Measurements from ENCODE around the gene TMEM184A.

TMEM184A gene

GRCh38 chr7:1535701-1536454 is 20.1 kb downstream of the TMEM184A start:
- no peaks in the 10 kb centered on the region for H3K79me1 ChIP-seq (ENCODE audit: low read length)
- no peak overlapping the region for H3K27ac ChIP-seq (ENCODE audit: low read depth, low read length)
- H3K4ac ChIP-seq (ENCODE audit: low read depth, low read length) = no peak overlapping the region
- H3K79me2 ChIP-seq (ENCODE audit: control insufficient read depth, insufficient read depth, low read length) = peaks cover 9% of the 10 kb centered on the region
- no peak overlapping the region for H4K8ac ChIP-seq (ENCODE audit: low read depth, low read length)
- H2BK15ac ChIP-seq (replicated peaks; ENCODE audit: low read depth) = no peak overlapping the region
- H3K18ac ChIP-seq (ENCODE audit: low read length) = no peak overlapping the region
- H2BK5ac ChIP-seq (ENCODE audit: low read length) = no peak overlapping the region
- H2AK5ac ChIP-seq (ENCODE audit: low read length) = no peak overlapping the region
- H3K56ac ChIP-seq (ENCODE audit: low read length) = peak overlapping the region; percentile 5
- WGBS (ENCODE audit: extremely low coverage, insufficient coverage, low lambda C conversion rate) = no CpG with 5 or more reads among the region's 42 CpGs
- H3K4me1 ChIP-seq (ENCODE audit: control insufficient read depth, low read depth, low read length) = peaks cover 5% of the 10 kb centered on the region
- H4K5ac ChIP-seq (ENCODE audit: low read length) = no peak overlapping the region
- H3K4me2 ChIP-seq (ENCODE audit: low read length) = no peak overlapping the region
- no peak overlapping the region for H3K23ac ChIP-seq (ENCODE audit: low read length)
- H3K4me3 ChIP-seq (ENCODE audit: low read length) = no peak overlapping the region
- DNase-seq = no peak
- H3K36me3 ChIP-seq (ENCODE audit: control insufficient read depth, insufficient read depth, low read length) = no peaks in the 10 kb centered on the region
- no peak overlapping the region for H3K9ac ChIP-seq (ENCODE audit: low read length)
- H3K27me3 ChIP-seq (ENCODE audit: insufficient read depth, low read length, poor library complexity) = no peaks in the 10 kb centered on the region
- H2BK120ac ChIP-seq (ENCODE audit: low read depth, low read length) = no peak overlapping the region

DNA sequence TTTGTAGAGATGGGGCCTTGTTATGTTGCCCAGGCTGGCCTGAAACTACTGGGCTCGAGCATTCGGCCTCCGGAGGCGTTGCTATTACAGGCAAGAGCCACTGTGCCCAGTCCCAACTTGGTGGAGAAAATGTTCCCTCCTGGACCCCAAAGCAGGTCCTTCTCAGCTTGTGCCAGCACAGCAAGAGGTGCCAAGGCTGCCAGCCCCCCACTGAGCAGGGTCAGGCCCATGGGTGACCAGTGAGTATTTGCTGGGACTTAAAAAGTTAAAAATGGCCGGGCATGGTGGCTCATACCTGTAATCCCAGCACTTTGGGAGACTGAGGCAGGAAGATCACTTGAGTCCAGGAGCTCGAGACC is 20.9 kb downstream of the TMEM184A start:
- Histone ChIP-seq H3K27ac (ENCODE audit: low read depth, low read length) (no peak overlapping the region), H3K23ac (ENCODE audit: low read length) (no peak overlapping the region), H4K8ac (ENCODE audit: low read depth, low read length) (no peak overlapping the region), H3K9ac (ENCODE audit: low read length) (no peak overlapping the region), H2BK5ac (ENCODE audit: low read length) (no peak overlapping the region), H3K18ac (ENCODE audit: low read length) (no peak overlapping the region), H2BK15ac (replicated peaks; ENCODE audit: low read depth) (no peak overlapping the region), H3K4ac (ENCODE audit: low read depth, low read length) (no peak overlapping the region), H4K5ac (ENCODE audit: low read length) (no peak overlapping the region), H3K79me1 (ENCODE audit: low read length) (no peaks in the 10 kb centered on the region), H3K36me3 (ENCODE audit: control insufficient read depth, insufficient read depth, low read length) (no peaks in the 10 kb centered on the region), H2BK120ac (ENCODE audit: low read depth, low read length) (no peak overlapping the region), H3K79me2 (ENCODE audit: control insufficient read depth, insufficient read depth, low read length) (peaks cover 9% of the 10 kb centered on the region), H2AK5ac (ENCODE audit: low read length) (no peak overlapping the region), H3K4me3 (ENCODE audit: low read length) (no peak overlapping the region), H3K4me1 (ENCODE audit: control insufficient read depth, low read depth, low read length) (peaks cover 5% of the 10 kb centered on the region), H3K27me3 (ENCODE audit: insufficient read depth, low read length, poor library complexity) (no peaks in the 10 kb centered on the region), H3K4me2 (ENCODE audit: low read length) (no peak overlapping the region), H3K56ac (ENCODE audit: low read length) (no peak overlapping the region)
- no peak for DNase-seq
- WGBS (ENCODE audit: extremely low coverage, insufficient coverage, low lambda C conversion rate) = no CpG with 5 or more reads among the region's 6 CpGs

- no peak overlapping the region for H2BK120ac ChIP-seq (ENCODE audit: low read depth, low read length)
- H3K27ac ChIP-seq (ENCODE audit: low read depth, low read length) = no peak overlapping the region
- no peaks in the 10 kb centered on the region for H3K79me1 ChIP-seq (ENCODE audit: low read length)
- no peak overlapping the region for H3K4me3 ChIP-seq (ENCODE audit: low read length)
- no peak overlapping the region for H3K9ac ChIP-seq (ENCODE audit: low read length)
- no peak overlapping the region for H2AK5ac ChIP-seq (ENCODE audit: low read length)
- H3K56ac ChIP-seq (ENCODE audit: low read length) = no peak overlapping the region
- H2BK5ac ChIP-seq (ENCODE audit: low read length) = no peak overlapping the region
- peaks cover 5% of the 10 kb centered on the region for H3K4me1 ChIP-seq (ENCODE audit: control insufficient read depth, low read depth, low read length)
- peaks cover 9% of the 10 kb centered on the region for H3K79me2 ChIP-seq (ENCODE audit: control insufficient read depth, insufficient read depth, low read length)
- H4K5ac ChIP-seq (ENCODE audit: low read length) = no peak overlapping the region
- no peak overlapping the region for H3K4ac ChIP-seq (ENCODE audit: low read depth, low read length)
- DNase-seq = no peak
- H3K18ac ChIP-seq (ENCODE audit: low read length) = no peak overlapping the region
- no CpG with 5 or more reads among the region's 30 CpGs for WGBS (ENCODE audit: extremely low coverage, insufficient coverage, low lambda C conversion rate)
- no peak overlapping the region for H4K8ac ChIP-seq (ENCODE audit: low read depth, low read length)
- H3K23ac ChIP-seq (ENCODE audit: low read length) = no peak overlapping the region
- H3K4me2 ChIP-seq (ENCODE audit: low read length) = no peak overlapping the region
- no peak overlapping the region for H2BK15ac ChIP-seq (replicated peaks; ENCODE audit: low read depth)
- H3K27me3 ChIP-seq (ENCODE audit: insufficient read depth, low read length, poor library complexity) = no peaks in the 10 kb centered on the region
- H3K36me3 ChIP-seq (ENCODE audit: control insufficient read depth, insufficient read depth, low read length) = no peaks in the 10 kb centered on the region
Measured at GRCh38 chr7:1534330-1535099, 21.5 kb downstream of the TMEM184A start.

DNA sequence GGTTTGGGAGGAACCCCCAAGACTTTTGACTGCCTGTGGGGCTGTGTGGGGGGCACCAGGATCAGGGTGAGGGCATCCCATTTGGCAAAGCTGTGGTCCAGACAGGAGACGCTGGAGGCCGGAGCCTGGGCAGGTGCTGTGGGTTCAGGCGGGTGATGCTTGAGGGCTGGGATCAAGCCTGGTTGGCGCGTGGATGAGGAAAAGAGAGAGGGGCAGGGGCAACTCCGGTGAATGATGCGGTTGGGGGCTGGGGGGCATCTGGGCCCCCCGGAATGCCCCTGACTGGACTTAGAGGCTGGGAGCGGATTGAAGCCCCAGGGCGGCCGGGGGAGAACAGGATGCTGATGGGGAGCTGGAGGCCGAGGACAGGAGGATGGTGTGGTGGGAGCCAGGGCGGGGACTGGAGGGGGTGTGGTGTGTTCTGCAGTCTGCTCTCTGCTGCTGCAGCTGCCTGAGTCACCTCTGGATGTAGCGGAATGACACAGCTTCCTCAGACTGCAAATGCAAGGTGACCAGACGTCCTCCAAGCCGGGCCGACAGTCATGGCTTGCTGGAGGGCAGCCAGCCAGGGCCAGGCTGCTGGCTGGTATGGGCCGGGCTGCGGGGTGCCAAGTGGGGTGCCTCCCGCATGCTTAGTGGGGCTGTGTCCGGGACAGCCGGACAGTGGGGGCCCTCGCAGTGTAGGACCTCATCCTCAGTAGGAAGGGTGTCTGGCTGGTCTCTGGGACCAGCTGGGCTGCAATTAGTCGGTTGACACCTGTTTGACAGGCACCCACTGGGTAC is 22.3 kb downstream of the TMEM184A start:
- Histone ChIP-seq H3K27me3 (ENCODE audit: insufficient read depth, low read length, poor library complexity) (no peaks in the 10 kb centered on the region), H3K56ac (ENCODE audit: low read length) (no peak overlapping the region), H3K9ac (ENCODE audit: low read length) (no peak overlapping the region), H3K4me1 (ENCODE audit: control insufficient read depth, low read depth, low read length) (peaks cover 5% of the 10 kb centered on the region), H3K36me3 (ENCODE audit: control insufficient read depth, insufficient read depth, low read length) (no peaks in the 10 kb centered on the region), H3K4ac (ENCODE audit: low read depth, low read length) (no peak overlapping the region), H3K79me1 (ENCODE audit: low read length) (no peaks in the 10 kb centered on the region), H3K18ac (ENCODE audit: low read length) (no peak overlapping the region), H3K4me2 (ENCODE audit: low read length) (no peak overlapping the region), H4K8ac (ENCODE audit: low read depth, low read length) (no peak overlapping the region), H3K79me2 (ENCODE audit: control insufficient read depth, insufficient read depth, low read length) (peaks cover 9% of the 10 kb centered on the region), H2BK5ac (ENCODE audit: low read length) (no peak overlapping the region), H4K5ac (ENCODE audit: low read length) (no peak overlapping the region), H3K23ac (ENCODE audit: low read length) (no peak overlapping the region), H2AK5ac (ENCODE audit: low read length) (no peak overlapping the region), H3K27ac (ENCODE audit: low read depth, low read length) (no peak overlapping the region), H2BK15ac (replicated peaks; ENCODE audit: low read depth) (no peak overlapping the region), H2BK120ac (ENCODE audit: low read depth, low read length) (no peak overlapping the region), H3K4me3 (ENCODE audit: low read length) (no peak overlapping the region)
- DNase-seq = peak; percentile 83
- WGBS (ENCODE audit: extremely low coverage, insufficient coverage, low lambda C conversion rate) = no CpG with 5 or more reads among the region's 24 CpGs

- Histone ChIP-seq H3K27ac (ENCODE audit: low read depth, low read length) (no peak overlapping the region), H2AK5ac (ENCODE audit: low read length) (no peak overlapping the region), H3K56ac (ENCODE audit: low read length) (peak overlapping the region; percentile 46), H3K18ac (ENCODE audit: low read length) (no peak overlapping the region), H3K9ac (ENCODE audit: low read length) (no peak overlapping the region), H3K23ac (ENCODE audit: low read length) (no peak overlapping the region), H3K79me2 (ENCODE audit: control insufficient read depth, insufficient read depth, low read length) (peaks cover 9% of the 10 kb centered on the region), H3K4ac (ENCODE audit: low read depth, low read length) (no peak overlapping the region), H3K4me1 (ENCODE audit: control insufficient read depth, low read depth, low read length) (peaks cover 5% of the 10 kb centered on the region), H3K4me2 (ENCODE audit: low read length) (no peak overlapping the region), H3K27me3 (ENCODE audit: insufficient read depth, low read length, poor library complexity) (no peaks in the 10 kb centered on the region), H2BK5ac (ENCODE audit: low read length) (no peak overlapping the region), H3K79me1 (ENCODE audit: low read length) (no peaks in the 10 kb centered on the region), H3K36me3 (ENCODE audit: control insufficient read depth, insufficient read depth, low read length) (no peaks in the 10 kb centered on the region), H3K4me3 (ENCODE audit: low read length) (no peak overlapping the region), H4K8ac (ENCODE audit: low read depth, low read length) (no peak overlapping the region), H2BK15ac (replicated peaks; ENCODE audit: low read depth) (no peak overlapping the region), H2BK120ac (ENCODE audit: low read depth, low read length) (no peak overlapping the region), H4K5ac (ENCODE audit: low read length) (no peak overlapping the region)
- DNase-seq = no peak
- WGBS (ENCODE audit: extremely low coverage, insufficient coverage, low lambda C conversion rate) = no CpG with 5 or more reads among the region's 9 CpGs
Measured at GRCh38 chr7:1533255-1533546, 22.8 kb downstream of the TMEM184A start.
